Dedifferentiated amniotic fluid mesenchymal stem cell (primary cell): ENCODE results near the gene PICALM.
"Not testable (repeated sequence)": the region's sequence is repeated elsewhere in the genome, so short reads cannot be mapped to it uniquely, and the experiment has no call there.

ENCODE experiments used
- DNase-seq: peaks from one replicate; pipeline ENCODE4 v3.0.0-alpha.2; 2016; ENCODE audit errors: extremely low spot score

Gene PICALM

DNA sequence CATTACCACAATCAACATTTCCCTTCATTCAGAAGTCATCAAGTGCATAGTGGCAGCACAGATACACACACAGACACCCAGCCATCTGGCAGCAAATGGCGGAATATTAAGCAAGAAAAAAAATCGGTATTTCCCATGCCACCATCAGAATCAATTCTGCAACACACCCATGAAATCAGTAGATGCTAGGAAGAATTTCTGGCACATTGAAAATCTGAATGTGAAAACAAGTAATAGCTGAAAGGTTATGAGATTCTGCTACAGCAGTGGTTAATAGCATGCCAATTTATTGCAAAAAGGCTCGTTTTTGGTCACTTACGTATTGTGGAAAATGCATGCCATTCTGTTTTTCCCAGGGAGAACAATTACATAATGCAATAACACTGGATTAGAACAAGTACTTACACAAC lies 91.1 kb downstream of the PICALM start:
- no peak for DNase-seq

DNA sequence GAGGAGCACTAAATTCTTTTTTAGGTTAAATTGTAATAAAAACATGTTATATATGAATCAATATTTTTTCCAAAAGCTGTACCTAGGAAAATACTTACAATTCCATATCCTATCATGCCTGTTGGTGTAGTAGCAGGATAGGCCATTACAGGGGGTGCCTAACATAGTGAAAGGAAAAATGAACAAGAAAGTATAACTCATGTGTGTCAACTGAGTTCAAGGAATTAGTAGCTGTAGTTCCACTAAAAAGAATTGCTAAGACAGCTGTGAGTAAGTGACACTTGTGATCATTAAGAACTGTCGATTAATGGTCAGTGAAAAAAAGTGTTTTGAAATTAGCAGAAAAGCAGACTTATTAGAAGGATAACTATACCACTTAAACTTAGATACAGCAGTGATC lies 92.4 kb downstream of the PICALM start:
- DNase-seq: no peak

DNA sequence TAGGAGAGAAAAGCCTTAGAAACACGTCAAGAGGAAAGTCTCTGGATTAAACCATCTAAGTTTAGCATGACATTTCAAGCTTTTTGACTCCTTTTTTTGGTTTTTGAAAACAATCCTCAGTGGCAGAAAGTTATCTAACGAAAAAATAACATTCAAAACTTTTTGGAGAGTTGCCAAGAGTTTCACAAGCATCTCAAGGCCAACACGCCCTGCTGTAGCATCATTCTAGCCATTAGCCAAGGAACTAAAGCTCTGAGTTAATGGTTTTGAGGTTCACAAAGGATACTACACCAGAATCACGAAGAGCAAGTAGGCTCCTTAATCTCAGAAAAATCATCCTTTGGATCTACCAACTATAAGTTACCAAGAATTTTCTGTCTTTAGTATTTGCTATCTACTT lies 94.8 kb downstream of the PICALM start:
- no peak for DNase-seq

DNA sequence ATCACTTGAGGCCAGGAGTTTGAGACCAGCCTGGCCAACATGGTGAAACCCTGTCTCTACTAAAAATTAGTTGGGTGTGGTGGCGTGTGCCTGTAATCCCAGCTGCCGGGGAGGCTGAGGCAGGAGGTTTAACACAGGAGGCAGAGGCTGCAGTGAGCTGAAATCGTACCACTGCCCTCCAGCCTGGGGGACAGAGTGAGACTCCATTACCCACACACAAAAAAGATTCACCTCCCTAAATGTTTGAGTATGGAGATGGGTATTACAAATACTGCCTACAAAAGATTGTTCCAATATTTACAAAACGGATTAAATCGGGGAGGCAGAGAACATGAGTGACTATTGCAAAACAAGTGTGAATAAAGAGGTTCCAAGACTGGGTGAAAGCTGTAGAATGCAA lies 98.3 kb downstream of the PICALM start:
- no peak for DNase-seq

DNA sequence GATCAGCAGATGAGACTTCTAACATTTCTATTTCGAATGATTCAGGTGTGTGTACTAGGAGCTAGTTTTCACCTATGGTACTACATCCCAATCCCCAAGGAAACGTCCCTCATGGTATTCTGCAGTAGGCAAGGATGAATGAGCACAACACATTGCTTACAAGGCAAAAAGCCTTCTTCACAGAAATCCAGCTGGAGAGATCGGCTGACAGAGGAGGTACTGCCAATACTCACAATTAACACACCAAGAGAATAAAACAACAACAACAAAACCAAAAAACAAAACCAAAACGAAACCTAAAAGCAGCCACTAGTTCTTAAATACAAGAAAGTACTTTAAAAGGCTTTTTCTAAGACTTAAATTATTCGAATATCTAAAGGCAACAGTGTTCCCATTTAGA lies 101.4 kb downstream of the PICALM start:
- DNase-seq: no peak

DNA sequence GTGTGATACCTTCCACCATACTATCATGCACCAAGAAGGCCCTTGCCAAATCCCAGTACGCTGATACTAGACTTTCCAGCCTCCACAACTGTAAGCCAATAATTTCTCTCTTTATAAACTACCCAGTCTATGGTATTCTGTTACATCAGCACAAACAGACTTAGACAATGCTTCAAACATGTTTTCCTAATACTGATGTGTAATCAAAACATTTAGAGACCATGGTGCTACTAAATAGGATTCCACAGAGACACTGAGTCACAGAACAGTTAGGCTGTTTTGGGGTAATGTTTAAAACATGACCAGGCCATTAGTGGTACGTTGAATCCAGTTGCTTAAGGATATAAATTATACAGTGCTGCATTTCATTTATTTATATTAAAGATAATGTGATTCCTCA lies 103.7 kb downstream of the PICALM start:
- DNase-seq: peak; percentile 22

DNA sequence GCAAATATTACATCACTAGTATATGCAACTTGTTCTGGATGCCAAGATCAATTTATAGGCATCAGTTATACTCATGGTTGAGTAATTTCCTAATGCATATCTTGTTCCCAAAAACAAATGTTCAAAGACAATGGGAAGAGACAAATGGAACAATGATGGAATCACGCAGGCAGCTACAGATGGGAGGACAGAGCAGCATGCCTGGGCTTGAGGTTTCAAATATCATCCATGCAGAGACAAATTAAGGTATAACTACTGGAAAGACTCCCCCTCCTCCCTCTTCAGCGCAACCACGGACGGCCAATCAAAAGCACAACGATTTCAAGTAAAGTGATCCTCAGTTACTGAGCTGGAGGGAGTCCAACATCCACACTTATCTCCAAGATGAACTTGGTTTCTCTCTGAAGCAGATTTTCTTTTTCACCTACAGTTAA lies 106.9 kb downstream of the PICALM start:
- no peak for DNase-seq

DNA sequence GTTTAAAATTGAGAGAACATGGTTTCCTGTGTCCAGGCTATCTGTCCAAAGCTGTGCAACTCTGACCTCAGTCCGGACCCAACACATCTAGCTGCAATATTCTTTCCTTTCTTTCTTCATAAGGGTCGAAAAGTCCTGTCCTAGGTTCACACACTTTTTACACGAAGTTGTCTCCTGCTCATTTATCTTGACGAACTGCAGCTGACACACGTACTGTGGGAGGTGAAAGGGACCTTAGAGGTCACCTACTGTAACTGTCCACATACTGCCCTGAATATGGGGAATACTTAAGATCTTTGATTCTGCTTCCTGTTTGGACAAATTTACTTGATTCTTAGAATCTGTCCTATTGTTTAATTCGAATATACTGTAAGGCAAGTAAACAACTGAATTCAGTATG lies 107.8 kb downstream of the PICALM start:
- DNase-seq: no peak

DNA sequence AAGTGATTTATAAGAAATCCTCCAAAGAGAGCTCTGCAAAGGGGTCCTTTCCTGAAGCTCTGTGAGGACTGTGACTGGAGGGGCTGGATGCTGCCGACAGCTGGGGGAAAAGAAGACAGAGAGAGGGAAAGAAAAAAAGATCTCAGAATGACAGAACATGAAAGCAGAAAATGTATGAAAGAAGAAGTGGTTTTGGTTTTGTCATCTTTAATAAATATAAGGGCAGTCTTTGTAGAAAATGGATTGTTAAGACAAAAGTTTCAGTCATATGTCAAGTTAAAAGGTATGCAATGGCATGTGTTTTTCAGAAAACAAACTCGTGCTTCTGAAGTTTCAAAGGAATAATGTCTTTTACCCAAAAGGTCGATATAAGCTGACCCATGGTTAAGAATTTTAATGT lies 108.2 kb downstream of the PICALM start:
- no peak for DNase-seq

DNA sequence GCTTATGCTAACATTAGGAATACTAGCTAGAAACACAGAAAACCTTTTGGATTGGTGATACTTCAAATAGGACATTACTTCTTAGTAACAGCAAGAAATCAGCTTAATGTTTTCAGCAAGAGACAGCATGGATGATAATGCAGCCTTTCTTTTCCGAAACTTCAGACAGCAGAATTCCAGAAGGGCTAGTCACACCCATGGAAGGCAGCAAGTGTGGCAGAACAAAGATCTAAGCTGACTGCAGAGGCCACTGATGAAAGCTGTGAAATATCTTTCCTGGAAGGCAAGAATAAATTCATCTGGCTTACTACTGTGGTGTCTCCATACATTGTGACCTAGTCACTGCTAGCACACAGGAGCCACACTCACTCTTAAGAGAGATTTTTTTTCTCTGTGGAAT lies 113.4 kb downstream of the PICALM start:
- DNase-seq: peak; percentile 52

DNA sequence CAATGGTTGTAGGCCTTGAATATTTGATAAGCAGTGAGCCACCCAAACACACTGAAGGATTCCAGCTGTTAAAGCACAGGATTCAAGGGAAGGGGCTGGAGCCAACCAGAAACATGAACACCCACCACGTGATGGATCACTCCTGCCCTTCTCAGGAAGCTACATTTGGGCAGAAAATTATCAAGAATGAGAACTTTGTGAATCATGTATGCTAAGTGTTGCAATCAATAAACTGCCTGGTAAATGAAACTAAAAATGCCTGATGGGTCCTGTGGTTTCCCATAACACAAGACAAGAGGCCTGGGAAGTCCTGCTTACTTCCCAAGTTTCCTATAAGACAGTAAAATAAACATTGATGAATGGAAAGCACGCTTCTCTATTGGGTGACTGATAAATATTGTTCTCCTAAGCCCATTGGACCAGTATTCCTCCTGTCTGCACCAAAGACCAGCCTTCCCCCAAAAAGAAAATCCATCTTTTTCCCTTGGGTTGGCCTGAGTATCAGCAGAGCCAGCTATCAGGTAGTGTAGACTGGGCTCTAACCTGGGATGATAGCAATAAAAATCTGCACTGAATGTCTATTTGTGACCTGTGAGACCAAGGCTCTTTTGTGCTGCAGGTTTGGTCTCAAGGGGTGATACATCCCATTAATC lies 115.3 kb downstream of the PICALM start:
- no peak for DNase-seq

DNA sequence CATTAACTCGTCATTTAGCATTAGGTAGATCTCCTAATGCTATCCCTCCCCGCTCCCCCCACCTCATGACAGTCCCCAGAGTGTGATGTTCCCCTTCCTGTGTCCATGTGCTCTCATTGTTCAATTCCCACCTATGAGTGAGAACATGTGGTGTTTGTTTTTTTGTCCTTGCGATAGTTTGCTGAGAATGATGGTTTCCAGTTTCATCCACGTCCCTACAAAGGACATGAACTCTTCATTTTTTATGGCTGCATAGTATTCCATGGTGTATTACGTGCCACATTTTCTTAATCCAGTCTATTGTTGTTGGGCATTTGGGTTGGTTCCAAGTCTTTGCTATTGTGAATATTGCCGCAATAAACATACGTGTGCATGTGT lies 116.8 kb downstream of the PICALM start:
- DNase-seq: not testable (repeated sequence)

DNA sequence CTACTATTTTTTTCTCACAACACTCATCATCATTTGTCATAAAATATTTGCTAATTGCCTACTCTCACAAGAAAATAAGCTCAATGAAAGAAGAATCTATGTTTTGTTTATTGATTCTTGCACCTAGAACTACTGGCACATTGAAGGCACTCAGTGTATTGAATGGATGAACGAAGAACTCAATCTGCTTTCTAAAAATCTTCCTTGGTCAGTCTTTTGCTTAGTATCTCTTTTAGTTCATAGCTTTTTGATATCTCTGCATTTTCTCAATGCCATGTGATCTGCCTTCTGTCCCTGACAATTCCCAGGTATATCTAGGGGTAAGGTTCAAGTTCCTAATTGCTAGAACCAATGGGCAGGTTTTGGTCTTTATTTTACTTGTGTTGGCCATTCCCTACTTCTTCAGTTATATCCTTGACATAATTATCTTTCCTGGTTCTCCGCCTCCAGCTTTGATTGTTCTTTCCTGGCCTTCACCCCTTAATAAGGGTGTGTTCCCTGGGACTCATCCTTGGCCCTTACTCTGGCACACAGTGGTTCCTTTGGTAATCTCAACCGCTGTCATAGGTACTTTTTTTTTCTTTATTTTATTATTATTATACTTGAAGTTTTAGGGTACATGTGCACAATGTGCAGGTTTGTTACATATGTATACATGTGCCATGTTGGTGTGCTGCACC lies 117.3 kb downstream of the PICALM start:
- DNase-seq: no peak

DNA sequence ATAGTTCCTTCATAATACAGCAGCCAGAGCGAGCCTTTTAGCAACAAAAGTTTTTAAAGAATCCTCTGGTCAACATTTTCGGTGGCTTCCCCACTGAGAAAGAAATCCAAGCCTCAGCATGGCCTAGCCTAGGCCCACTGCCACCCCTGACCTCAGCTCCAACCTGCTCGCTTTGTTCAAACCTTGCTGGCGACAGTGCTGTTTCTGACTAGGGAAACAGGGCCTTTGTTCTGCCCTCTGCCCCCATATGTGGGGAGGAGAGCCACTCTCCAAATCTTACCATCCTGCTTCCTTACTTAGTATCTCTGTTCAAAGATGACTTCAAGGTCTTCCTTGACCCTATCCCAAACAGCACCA lies 117.9 kb downstream of the PICALM start:
- no peak for DNase-seq

DNA sequence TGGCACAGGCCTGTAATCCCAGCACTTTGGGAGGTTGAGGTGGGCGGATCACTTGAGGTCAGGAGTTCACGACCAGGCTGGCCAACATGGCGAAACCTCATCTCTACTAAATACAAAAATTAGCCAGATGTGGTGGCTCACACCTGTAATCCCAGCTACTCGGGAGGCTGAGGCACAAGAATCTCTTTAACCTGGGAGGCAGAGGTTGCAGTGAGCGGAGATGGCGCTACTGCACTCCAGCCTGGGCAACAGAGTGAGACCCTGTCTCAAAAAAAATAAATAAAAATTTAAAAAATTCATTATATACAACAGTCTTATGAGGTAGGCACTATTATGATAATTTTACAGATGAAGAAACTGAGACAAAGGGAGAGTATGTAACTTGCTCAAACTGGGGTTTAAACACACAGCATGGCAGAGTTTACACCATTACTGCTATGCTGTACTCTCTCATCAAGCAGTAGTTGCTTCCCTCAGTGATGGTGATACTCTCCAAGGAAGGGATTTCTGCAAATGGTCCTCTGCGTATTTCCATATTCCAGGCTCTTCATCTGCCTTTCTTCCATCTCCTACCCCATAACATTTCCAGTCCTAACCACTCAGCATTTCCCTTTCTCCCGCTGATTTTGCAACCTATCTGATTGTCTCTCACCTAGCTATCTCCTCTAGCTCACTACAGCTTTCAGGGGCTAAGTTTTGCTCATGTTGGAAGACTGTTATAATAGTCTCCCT lies 118.4 kb downstream of the PICALM start:
- no peak for DNase-seq

DNA sequence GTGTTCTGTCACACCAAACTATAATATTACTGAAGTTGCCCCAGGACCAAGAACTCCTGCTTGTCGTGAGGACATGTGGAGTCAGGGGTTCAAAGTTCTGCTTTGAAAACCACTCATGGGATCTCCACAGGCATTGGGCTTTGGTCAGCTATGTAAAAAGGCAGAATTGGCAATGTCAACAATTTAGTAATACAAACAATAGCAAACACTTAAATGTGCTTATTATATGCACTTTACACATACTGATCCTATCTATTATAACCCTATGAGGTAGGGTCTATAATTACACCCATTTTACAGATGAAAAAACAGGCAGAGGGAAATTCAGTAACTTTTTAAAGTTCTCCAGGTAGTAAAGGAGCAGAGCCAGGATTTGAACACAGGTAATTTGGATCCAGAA lies 119.1 kb downstream of the PICALM start:
- no peak for DNase-seq

DNA sequence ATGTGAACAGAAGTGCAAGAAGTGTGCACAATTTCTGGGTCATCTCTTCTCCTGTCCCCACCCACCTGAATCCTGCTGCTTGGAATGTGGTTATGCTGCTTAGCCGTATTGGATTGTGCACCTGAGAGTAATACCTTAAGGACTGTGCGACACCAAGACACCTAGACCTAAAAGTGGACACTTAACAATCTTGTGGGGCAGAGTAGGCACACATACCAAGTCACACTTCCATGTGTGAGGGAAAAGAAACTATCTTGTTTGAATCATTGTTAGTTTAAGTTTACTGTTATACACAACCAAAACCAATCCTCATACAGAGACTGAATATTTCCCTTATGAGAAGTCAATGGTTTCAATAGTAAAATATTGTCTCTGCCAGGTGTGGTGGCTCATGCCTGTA lies 120.0 kb downstream of the PICALM start:
- DNase-seq: no peak

DNA sequence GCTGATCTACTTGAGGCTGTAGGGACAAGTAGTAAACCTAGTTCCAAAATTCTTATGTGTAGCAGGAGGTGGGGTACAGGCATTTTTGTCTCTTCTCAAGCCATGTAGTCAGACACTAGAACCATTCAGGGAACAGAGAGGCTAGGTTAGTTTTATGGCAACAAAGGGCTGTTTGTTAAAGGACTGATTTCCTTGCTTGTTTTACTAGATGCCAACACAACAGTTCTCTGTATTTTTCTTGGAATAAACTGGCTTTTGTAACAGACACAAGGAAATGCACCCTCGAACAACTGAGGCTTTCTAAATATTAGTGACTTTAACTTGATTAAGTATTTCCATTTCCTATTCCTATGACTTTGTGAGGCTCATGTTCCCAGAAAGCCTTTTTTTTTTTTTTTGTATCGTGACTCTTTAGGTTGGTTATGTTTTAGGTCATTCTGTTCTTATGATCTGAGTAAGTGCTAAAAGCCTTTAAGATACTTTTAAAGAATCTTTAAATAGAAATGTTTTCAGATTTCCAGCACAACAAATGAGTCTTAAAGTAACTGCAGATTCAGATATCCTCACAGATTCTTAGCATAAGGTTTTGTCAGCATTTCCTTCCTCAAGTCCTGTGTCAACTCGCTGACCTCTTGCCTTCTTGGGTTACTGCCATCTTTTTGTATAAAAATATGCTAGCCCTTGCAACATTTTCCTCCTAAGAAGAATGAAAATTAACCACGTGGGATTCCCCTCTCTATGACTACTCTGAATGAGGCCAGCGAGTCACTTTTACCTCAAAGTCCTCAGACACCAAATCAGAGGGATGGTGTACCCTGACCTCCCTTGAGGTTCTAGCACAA lies 121.2 kb downstream of the PICALM start:
- DNase-seq: peak; percentile 72

DNA sequence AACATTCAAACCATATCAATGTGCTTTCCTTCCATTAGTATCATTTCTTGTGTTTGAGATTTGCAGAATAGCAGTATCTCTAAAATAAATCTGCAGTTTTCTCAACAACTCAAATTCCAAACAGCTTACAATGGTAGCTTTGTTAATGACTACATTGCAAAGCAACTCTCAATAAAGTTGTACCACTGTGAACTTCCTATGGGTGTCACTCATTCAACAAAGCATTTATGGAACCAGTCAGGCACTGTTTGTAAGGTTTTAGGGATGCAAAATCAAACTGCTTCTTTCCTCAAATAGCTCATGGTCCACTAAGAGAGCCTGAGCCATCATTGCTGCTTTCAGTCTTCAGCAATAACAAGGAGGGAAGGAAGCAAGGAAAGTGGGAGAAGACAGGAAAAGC lies 122.7 kb downstream of the PICALM start:
- DNase-seq: no peak

DNA sequence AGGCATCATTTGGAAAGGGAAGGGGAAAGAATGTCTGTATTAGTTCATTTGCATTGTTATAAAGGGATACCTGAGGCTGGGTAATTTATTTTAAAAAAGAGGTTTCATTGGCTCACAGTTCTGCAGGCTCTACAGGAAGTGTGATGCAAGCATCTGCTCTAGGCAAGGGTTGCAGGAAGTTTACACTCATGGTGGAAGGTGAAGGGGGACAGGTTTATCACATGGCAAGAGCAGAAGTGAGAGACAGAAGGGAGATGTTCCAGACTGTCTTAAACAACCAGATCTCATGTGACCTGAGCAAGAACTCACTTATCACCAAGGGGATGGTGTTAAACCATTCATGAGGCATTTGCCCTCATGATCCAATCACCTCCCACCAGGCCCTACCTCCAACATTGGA lies 123.1 kb downstream of the PICALM start:
- no peak for DNase-seq

DNA sequence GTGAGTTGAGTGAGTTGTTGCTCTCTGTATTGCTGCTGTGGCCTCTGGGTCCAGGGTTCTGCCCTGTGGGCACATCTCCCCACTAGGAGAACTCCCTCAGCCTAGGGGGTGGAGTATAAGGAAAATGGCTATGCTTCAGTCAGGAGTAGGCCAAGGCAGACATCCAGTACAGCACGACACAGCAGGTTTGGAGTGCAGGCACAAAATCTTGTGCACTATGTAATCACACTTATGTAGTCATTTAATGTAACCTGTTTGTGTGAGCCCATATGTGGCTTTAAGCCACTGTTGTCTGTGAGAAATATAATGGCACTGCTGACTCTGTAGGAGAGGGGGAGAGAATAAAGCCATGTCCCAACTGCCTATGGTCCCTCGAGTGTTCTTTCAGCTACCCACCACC lies 123.6 kb downstream of the PICALM start:
- no peak for DNase-seq

DNA sequence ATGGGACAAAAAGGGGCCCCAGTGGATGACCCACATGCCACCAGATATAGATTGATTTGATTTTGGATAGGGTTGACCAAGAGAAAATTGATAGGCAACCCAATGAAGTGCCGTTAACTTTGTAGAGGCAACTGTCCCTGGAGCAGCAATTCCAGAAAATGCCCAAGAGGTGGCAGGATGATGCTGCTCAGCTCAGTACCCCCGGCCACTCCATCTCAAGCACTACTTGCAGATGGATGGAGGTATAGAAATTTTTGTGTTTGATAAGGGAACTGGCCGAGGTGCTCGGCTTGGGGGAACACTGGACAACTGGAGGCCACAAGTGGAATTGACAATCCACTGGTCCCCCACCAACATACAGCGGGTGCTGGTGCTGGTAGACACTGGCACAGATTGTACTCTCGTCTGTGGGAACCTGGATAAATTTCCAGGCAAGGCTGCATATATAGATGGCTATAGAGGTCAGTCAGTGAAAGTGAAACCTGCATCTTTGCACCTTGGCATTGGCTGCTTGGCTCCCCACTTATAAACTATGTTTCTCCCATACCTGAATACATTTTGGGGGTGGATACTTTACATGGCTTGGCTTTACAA lies 127.4 kb downstream of the PICALM start:
- DNase-seq: peak; percentile 60
